ENCODE results near the gene DIPK1C.

DNA sequence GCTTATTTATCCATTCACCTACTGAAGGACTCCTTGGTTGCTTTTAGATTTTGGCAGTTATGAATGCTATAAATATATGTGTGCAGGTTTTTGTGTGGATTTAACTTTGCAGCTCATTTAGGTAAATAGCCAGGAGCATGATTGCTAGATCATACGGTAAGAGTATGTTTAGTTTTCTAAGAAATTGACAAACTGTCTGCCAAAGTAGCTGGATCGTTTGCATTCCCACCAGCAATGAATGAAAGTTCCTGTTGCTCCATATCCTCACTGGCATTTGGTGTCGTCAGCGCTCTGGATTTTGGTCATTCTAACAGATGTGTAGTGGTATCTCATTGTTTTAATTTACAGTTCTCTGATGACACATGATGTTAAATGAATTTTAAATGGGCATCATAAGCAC lies 8.7 kb upstream of the DIPK1C start:
- no peak for TF ChIP-seq POLR2A (IDR thresholded peaks at IDR 0.05)
- TF ChIP-seq, protein P1, sequence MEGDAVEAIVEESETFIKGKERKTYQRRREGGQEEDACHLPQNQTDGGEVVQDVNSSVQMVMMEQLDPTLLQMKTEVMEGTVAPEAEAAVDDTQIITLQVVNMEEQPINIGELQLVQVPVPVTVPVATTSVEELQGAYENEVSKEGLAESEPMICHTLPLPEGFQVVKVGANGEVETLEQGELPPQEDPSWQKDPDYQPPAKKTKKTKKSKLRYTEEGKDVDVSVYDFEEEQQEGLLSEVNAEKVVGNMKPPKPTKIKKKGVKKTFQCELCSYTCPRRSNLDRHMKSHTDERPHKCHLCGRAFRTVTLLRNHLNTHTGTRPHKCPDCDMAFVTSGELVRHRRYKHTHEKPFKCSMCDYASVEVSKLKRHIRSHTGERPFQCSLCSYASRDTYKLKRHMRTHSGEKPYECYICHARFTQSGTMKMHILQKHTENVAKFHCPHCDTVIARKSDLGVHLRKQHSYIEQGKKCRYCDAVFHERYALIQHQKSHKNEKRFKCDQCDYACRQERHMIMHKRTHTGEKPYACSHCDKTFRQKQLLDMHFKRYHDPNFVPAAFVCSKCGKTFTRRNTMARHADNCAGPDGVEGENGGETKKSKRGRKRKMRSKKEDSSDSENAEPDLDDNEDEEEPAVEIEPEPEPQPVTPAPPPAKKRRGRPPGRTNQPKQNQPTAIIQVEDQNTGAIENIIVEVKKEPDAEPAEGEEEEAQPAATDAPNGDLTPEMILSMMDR (IDR thresholded peaks at IDR 0.05) = no peak

All from vagina (tissue), 2 donors.